Suprapubic skin (tissue), 3 donors: ENCODE results near the gene DGKZ.

ENCODE experiments used
- POLR2AphosphoS5 ChIP-seq, 3 donors: sonication (generic); formaldehyde crosslinking; IDR thresholded peaks; one replicate each; pipeline ENCODE4 v1.6.1; 2017; ENCODE audit warnings: antibody characterized with exemption in 3 of 3
- TF ChIP-seq, protein P1 (sequence below), 2 donors: fragments of 200-600 bp in 1 of 2; fragments of 450-650 bp in 1 of 2; sonication (generic) in 1 of 2; IDR thresholded peaks; one replicate each; pipeline ENCODE4 v1.5.1; 2016 to 2019; ENCODE audit warnings: antibody characterized with exemption in 2 of 2, mild to moderate bottlenecking in 1 of 2, moderate library complexity in 1 of 2

DNA sequence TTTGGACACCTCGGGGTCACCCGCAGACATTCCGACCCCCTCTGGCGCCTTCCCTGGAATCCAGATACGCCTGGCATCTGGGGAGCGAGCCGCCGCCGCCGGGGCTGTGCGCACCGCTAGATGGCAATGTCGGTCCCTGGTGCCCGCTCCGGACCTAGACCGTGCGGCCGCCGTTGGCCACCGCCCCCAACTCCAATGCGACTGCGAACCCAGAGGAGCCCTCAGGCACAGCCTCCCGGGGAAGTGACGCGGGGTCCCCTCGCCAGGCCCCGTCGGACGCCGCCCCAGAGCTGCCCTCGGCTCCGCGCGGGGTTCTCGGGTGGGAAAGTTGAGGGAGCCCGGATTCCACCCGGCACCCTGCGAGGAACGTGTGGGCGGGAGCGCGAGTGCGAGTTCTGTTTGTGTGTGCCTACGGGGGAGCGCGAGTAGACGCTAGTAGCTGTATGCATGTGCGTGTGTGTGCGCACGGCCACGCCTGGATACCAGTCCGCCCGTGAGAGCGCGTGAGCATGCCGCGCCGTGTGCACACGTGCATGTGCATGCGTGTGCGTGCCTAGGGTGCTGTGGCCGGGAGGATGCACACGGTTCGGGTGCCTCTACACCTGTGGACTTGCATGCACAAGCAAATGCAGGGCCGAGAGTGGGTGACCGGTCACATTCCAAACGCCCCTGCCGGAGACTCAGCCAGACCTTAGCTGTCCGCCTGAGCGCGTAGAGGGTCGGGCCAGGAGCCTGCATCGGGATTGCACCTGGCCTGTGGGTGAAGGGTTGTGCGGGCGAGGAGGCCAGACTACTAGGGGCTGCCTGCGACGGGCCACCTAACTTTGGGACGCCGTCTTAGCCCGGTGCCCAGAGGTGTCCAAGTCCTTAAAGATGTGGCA lies 42.4 kb downstream of the DGKZ start:
- TF ChIP-seq, protein P1, sequence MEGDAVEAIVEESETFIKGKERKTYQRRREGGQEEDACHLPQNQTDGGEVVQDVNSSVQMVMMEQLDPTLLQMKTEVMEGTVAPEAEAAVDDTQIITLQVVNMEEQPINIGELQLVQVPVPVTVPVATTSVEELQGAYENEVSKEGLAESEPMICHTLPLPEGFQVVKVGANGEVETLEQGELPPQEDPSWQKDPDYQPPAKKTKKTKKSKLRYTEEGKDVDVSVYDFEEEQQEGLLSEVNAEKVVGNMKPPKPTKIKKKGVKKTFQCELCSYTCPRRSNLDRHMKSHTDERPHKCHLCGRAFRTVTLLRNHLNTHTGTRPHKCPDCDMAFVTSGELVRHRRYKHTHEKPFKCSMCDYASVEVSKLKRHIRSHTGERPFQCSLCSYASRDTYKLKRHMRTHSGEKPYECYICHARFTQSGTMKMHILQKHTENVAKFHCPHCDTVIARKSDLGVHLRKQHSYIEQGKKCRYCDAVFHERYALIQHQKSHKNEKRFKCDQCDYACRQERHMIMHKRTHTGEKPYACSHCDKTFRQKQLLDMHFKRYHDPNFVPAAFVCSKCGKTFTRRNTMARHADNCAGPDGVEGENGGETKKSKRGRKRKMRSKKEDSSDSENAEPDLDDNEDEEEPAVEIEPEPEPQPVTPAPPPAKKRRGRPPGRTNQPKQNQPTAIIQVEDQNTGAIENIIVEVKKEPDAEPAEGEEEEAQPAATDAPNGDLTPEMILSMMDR (IDR thresholded peaks at IDR 0.05): peak; percentile 45 to 86
- TF ChIP-seq POLR2AphosphoS5 (IDR thresholded peaks at IDR 0.05): no peak
